ENCODE data around the gene MGAT5B. TPM values are rescaled to one million over a fixed set of nuclear protein-coding genes. Genes with fewer than 3 reads are reported as not detected.

MGAT5B gene
- total and polyA plus RNA-seq, 10 of the 15 experiments (the other 5 are each of a cell fraction or from before 2014, with no cell fraction given), result 0.13 TPM; not detected in 9

DNA sequence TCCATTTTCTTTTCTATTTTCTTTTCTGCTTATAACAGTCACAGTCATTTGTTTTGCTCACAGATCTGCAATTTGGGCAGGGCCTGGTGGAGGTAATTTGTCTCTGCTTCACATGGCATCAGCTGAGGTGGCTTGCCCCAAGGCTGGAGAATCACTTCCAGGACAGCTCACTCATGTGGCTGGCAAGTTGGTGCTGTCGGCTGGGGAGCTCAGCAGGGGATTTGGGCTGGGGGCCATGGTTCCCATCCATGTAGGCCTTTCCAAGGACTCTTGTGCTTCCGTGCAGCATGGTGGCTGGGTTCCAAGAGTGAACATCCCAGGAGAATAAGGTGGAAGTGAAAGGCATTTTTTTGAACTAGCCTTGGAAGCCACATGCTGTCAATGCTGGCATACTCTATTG lies 85.7 kb downstream of the MGAT5B start:
- 18% methylated on average over 2 of the region's 2 CpGs for WGBS (ENCODE audit: insufficient coverage, insufficient replicate concordance, low lambda C conversion rate, missing lambda C conversion rate)
- no peaks in the 10 kb centered on the region for H3K79me2 ChIP-seq (ENCODE audit: control insufficient read depth, insufficient read depth, low read length)
- no peaks in the 10 kb centered on the region for H3K36me3 ChIP-seq (ENCODE audit: control insufficient read depth in 2 of 2, insufficient read depth in 2 of 2, low read length in 1 of 2)
- H3K4me3 ChIP-seq, result no peak overlapping the region
- no peak overlapping the region for H3K9ac ChIP-seq (ENCODE audit: control insufficient read depth, insufficient read depth, low read length)
- in situ Hi-C loops (cut with MboI) (no loop called here), intact Hi-C loops (cut with micrococcal nuclease; ENCODE audit: unreplicated experiment) (no loop called here)
- ChIA-PET CTCF (interaction anchor here (0.6 kb wide), 1 partner anchor 518 kb away, joined by 3 read pairs; no protein-coding TSS in a partner anchor), POLR2A (no interaction called here), SMC1A (ENCODE audit: uncharacterized antibody, unreplicated experiment) (no interaction called here), RAD21 (ENCODE audit: unreplicated experiment) (no interaction called here)
- ATAC-seq, result no peak
- H2AFZ ChIP-seq (ENCODE audit: control insufficient read depth, low read depth, low read length), result no peak overlapping the region
- BruUV-seq (replicated peaks), result no TSS peak
- no peak for FAIRE-seq
- TF ChIP-seq NR2F1 (conservative IDR thresholded peaks at IDR 0.05) (no peak), EED (IDR thresholded peaks at IDR 0.05; ENCODE audit: low read depth) (no peak), ZNF217 (IDR thresholded peaks at IDR 0.05) (no peak), NFYA (IDR thresholded peaks at IDR 0.05; ENCODE audit: borderline replicate concordance, low read depth, low read length) (no peak), NFIC (IDR thresholded peaks at IDR 0.05; ENCODE audit: low read depth, low read length) (no peak), RCOR1 (conservative IDR thresholded peaks at IDR 0.05; ENCODE audit: low read depth, low read length) (no peak), SUPT20H (IDR thresholded peaks at IDR 0.05; ENCODE audit: borderline replicate concordance, control insufficient read depth, low read depth, low read length) (no peak), MEF2A (IDR thresholded peaks at IDR 0.05; ENCODE audit: insufficient read depth, low read depth, low read length) (no peak), CHD1 (IDR thresholded peaks at IDR 0.05; ENCODE audit: low read depth, low read length) (no peak), JUND (IDR thresholded peaks at IDR 0.05; ENCODE audit: low read depth, low read length) (no peak), ETV6 (conservative IDR thresholded peaks at IDR 0.05 in 1 of 2, IDR thresholded peaks at IDR 0.05 in 1 of 2; ENCODE audit: borderline replicate concordance in 1 of 2, low read depth in 1 of 2) (no peak), EZH2 (IDR thresholded peaks at IDR 0.05; ENCODE audit: borderline replicate concordance, control insufficient read depth, low read depth, low read length) (no peak), HCFC1 (IDR thresholded peaks at IDR 0.05; ENCODE audit: low read length) (no peak)
- TF ChIP-seq, protein P1, sequence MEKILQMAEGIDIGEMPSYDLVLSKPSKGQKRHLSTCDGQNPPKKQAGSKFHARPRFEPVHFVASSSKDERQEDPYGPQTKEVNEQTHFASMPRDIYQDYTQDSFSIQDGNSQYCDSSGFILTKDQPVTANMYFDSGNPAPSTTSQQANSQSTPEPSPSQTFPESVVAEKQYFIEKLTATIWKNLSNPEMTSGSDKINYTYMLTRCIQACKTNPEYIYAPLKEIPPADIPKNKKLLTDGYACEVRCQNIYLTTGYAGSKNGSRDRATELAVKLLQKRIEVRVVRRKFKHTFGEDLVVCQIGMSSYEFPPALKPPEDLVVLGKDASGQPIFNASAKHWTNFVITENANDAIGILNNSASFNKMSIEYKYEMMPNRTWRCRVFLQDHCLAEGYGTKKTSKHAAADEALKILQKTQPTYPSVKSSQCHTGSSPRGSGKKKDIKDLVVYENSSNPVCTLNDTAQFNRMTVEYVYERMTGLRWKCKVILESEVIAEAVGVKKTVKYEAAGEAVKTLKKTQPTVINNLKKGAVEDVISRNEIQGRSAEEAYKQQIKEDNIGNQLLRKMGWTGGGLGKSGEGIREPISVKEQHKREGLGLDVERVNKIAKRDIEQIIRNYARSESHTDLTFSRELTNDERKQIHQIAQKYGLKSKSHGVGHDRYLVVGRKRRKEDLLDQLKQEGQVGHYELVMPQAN (conservative IDR thresholded peaks at IDR 0.05), result no peak
- TF ChIP-seq, protein P2, sequence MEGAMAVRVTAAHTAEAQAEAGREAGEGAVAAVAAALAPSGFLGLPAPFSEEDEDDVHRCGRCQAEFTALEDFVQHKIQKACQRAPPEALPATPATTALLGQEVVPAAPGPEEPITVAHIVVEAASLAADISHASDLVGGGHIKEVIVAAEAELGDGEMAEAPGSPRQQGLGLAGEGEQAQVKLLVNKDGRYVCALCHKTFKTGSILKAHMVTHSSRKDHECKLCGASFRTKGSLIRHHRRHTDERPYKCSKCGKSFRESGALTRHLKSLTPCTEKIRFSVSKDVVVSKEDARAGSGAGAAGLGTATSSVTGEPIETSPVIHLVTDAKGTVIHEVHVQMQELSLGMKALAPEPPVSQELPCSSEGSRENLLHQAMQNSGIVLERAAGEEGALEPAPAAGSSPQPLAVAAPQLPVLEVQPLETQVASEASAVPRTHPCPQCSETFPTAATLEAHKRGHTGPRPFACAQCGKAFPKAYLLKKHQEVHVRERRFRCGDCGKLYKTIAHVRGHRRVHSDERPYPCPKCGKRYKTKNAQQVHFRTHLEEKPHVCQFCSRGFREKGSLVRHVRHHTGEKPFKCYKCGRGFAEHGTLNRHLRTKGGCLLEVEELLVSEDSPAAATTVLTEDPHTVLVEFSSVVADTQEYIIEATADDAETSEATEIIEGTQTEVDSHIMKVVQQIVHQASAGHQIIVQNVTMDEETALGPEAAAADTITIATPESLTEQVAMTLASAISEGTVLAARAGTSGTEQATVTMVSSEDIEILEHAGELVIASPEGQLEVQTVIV (IDR thresholded peaks at IDR 0.05; ENCODE audit: borderline replicate concordance, partially characterized antibody), result no peak
- H3K27me3 ChIP-seq (replicated peaks in 1 of 2; ENCODE audit: control insufficient read depth in 2 of 2, insufficient read depth in 2 of 2, low read length in 1 of 2), result peaks cover 0 to 6% of the 10 kb centered on the region in 2 experiments; a peak in 2 of 4 replicates
- no peaks in the 10 kb centered on the region for H4K20me1 ChIP-seq (ENCODE audit: control insufficient read depth, insufficient read depth)
- no peaks in the 10 kb centered on the region for H3K9me3 ChIP-seq (replicated peaks; ENCODE audit: control insufficient read depth, insufficient read depth, low read length)
- no peak overlapping the region for H3K4me2 ChIP-seq (ENCODE audit: control insufficient read depth, insufficient read depth)
- DNase-seq (ENCODE audit: low read depth, low spot score), result no peak
- H3K27ac ChIP-seq (ENCODE audit: control insufficient read depth, insufficient read depth), result no peak overlapping the region
- no peaks in the 10 kb centered on the region for H3K4me1 ChIP-seq (ENCODE audit: control insufficient read depth, insufficient read depth, low read length)
